HEK293 (cell line): ENCODE measurements around the gene CISH.

Source experiments
- SP2 ChIP-seq: fragments of 450-650 bp; formaldehyde crosslinking; IDR thresholded peaks from 2 replicates; pipeline ENCODE4 v1.5.1; 2016; ENCODE audit warnings: missing biosample characterization, missing genetic modification characterization
- YY2 ChIP-seq: fragments of 450-650 bp; formaldehyde crosslinking; IDR thresholded peaks from 2 replicates; pipeline ENCODE4 v1.5.1; 2016; ENCODE audit warnings: missing biosample characterization, missing genetic modification characterization
- ZBTB1 ChIP-seq: fragments of 450-650 bp; formaldehyde crosslinking; IDR thresholded peaks from 2 replicates; pipeline ENCODE4 v1.5.1; 2016; ENCODE audit warnings: missing biosample characterization, missing genetic modification characterization
- ZBTB17 ChIP-seq: fragments of 450-650 bp; formaldehyde crosslinking; IDR thresholded peaks from 2 replicates; pipeline ENCODE4 v1.5.1; 2016; ENCODE audit warnings: missing biosample characterization, missing genetic modification characterization
- ZNF121 ChIP-seq: fragments of 450-650 bp; formaldehyde crosslinking; IDR thresholded peaks from 2 replicates; pipeline ENCODE4 v1.5.1; 2016; ENCODE audit warnings: missing biosample characterization, missing genetic modification characterization
- ZNF16 ChIP-seq: fragments of 450-650 bp; formaldehyde crosslinking; IDR thresholded peaks from 2 replicates; pipeline ENCODE4 v1.5.1; 2016; ENCODE audit warnings: low read depth, missing biosample characterization, missing genetic modification characterization
- ZNF335 ChIP-seq: fragments of 450-650 bp; formaldehyde crosslinking; conservative IDR thresholded peaks from 2 replicates; pipeline ENCODE4 v1.5.1; 2016; ENCODE audit warnings: missing biosample characterization, missing genetic modification characterization
- ZNF510 ChIP-seq: fragments of 450-650 bp; formaldehyde crosslinking; IDR thresholded peaks from 2 replicates; pipeline ENCODE4 v1.5.1; 2018; ENCODE audit warnings: mild to moderate bottlenecking, missing genetic modification characterization, missing biosample characterization; ENCODE audit not compliant: insufficient replicate concordance
- ZNF677 ChIP-seq: fragments of 450-650 bp; IDR thresholded peaks from 2 replicates; pipeline ENCODE4 v1.5.0; 2018; ENCODE audit warnings: missing biosample characterization, mild to moderate bottlenecking, missing genetic modification characterization, moderate library complexity
- TF ChIP-seq, protein P1 (sequence below): fragments of 450-650 bp; formaldehyde crosslinking; IDR thresholded peaks from 2 replicates; pipeline ENCODE4 v1.5.1; 2017; ENCODE audit warnings: missing biosample characterization, missing genetic modification characterization
- TF ChIP-seq, protein P2 (sequence below): fragments of 450-650 bp; formaldehyde crosslinking; IDR thresholded peaks from 2 replicates; pipeline ENCODE4 v1.5.1; 2016; ENCODE audit warnings: missing biosample characterization, missing genetic modification characterization
- TF ChIP-seq, protein P3 (sequence below): fragments of 450-650 bp; formaldehyde crosslinking; optimal IDR thresholded peaks from 2 replicates; pipeline ENCODE3; 2016; ENCODE audit warnings: missing biosample characterization, mild to moderate bottlenecking, missing genetic modification characterization

DNA sequence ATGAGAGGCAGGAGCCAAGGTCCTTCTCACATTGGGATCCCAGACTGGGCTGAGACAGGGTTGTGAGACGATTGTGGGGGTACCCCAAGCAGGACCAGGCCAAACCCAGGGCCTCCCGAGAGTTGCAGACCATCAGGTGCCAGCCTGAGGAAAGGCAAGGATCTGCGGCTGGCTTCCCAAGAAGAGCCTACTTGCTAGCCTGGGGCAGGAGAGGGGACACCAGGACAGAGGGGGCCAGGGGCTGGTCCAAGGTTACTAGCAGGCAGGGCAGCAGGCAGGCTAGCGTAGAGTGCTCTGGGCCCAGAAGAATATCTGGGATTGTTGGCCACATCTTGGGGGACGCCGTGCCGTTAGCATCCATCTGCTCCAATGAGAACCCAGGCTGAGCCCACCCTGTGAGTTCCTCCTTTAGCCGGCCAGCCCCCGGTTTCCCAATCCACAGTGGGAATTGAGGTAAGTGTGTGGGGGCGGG is 546 bp downstream of the CISH start:
- no peak for TF ChIP-seq YY2
- TF ChIP-seq, protein P1, sequence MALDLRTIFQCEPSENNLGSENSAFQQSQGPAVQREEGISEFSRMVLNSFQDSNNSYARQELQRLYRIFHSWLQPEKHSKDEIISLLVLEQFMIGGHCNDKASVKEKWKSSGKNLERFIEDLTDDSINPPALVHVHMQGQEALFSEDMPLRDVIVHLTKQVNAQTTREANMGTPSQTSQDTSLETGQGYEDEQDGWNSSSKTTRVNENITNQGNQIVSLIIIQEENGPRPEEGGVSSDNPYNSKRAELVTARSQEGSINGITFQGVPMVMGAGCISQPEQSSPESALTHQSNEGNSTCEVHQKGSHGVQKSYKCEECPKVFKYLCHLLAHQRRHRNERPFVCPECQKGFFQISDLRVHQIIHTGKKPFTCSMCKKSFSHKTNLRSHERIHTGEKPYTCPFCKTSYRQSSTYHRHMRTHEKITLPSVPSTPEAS (tag by site-specific recombination), result no peak
- TF ChIP-seq, protein P2, sequence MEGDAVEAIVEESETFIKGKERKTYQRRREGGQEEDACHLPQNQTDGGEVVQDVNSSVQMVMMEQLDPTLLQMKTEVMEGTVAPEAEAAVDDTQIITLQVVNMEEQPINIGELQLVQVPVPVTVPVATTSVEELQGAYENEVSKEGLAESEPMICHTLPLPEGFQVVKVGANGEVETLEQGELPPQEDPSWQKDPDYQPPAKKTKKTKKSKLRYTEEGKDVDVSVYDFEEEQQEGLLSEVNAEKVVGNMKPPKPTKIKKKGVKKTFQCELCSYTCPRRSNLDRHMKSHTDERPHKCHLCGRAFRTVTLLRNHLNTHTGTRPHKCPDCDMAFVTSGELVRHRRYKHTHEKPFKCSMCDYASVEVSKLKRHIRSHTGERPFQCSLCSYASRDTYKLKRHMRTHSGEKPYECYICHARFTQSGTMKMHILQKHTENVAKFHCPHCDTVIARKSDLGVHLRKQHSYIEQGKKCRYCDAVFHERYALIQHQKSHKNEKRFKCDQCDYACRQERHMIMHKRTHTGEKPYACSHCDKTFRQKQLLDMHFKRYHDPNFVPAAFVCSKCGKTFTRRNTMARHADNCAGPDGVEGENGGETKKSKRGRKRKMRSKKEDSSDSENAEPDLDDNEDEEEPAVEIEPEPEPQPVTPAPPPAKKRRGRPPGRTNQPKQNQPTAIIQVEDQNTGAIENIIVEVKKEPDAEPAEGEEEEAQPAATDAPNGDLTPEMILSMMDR (tag by site-specific recombination), result no peak
- TF ChIP-seq ZBTB17 (tag by site-specific recombination), result no peak
- no peak for TF ChIP-seq ZNF335
- no peak for TF ChIP-seq ZBTB1 (tag by site-specific recombination)
- TF ChIP-seq ZNF121 (tag by site-specific recombination), result no peak
- no peak for TF ChIP-seq ZNF510 (tag by site-specific recombination)
- no peak for TF ChIP-seq ZNF16 (tag by site-specific recombination)
- TF ChIP-seq, protein P3, sequence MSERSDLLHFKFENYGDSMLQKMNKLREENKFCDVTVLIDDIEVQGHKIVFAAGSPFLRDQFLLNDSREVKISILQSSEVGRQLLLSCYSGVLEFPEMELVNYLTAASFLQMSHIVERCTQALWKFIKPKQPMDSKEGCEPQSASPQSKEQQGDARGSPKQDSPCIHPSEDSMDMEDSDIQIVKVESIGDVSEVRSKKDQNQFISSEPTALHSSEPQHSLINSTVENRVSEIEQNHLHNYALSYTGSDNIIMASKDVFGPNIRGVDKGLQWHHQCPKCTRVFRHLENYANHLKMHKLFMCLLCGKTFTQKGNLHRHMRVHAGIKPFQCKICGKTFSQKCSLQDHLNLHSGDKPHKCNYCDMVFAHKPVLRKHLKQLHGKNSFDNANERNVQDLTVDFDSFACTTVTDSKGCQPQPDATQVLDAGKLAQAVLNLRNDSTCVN (tag by site-specific recombination), result no peak
- TF ChIP-seq ZNF677 (tag by site-specific recombination), result no peak
- no peak for TF ChIP-seq SP2 (tag by site-specific recombination)
